Colonic mucosa (tissue), 4 donors: Measurements from ENCODE around the gene ANKRD11. TPM values are rescaled to one million over a fixed set of nuclear protein-coding genes. Genes with fewer than 3 reads are reported as not detected.

Source experiments
- DNase-seq: peaks from one replicate; pipeline ENCODE4 v3.0.0-alpha.2; 2020
- H3K27ac ChIP-seq: fragments of 200-600 bp; one replicate; pipeline ENCODE4 v1.8.0; 2021
- H3K27me3 ChIP-seq: fragments of 200-600 bp; one replicate; pipeline ENCODE4 v1.8.0; 2021
- H3K36me3 ChIP-seq: fragments of 200-600 bp; one replicate; pipeline ENCODE4 v1.8.0; 2021
- H3K4me1 ChIP-seq: fragments of 200-600 bp; one replicate; pipeline ENCODE4 v1.8.0; 2021; ENCODE audit warnings: mild to moderate bottlenecking
- H3K4me3 ChIP-seq: fragments of 200-600 bp; one replicate; pipeline ENCODE4 v1.8.0; 2021
- H3K9ac ChIP-seq, 2 donors: one replicate each; pipeline ENCODE4 v1.7.0; 2013; ENCODE audit warnings: control low read depth in 2 of 2, low read depth in 2 of 2, low read length in 2 of 2
- H3K9me3 ChIP-seq: fragments of 200-600 bp; one replicate; pipeline ENCODE4 v1.8.0; 2021
- CTCF ChIP-seq: fragments of 200-600 bp; IDR thresholded peaks from one replicate; pipeline ENCODE4 v1.8.0; 2022; ENCODE audit warnings: antibody characterized with exemption, mild to moderate bottlenecking
- intact Hi-C: fragments of 100-400 bp; cut with DNase I; formaldehyde crosslinking; loops from one replicate; pipeline ENCODE4 v1.14.1; 2022
- total RNA-seq, 2 donors: library from RNA; stranded (reverse); fragmentation: NEBNext Ultra II Directional in 1 of 2; extraction: Animal tissue kit (Norgen Biotek cat#: 25700) in 1 of 2; gene quantifications; one replicate each; pipeline ENCODE4 v1.2.1, GENCODE V29; 2021
- donor health status: healthy.
- donor health status: DM: no; HTN: no; CAD: no.
- donor health status: DM: no; HTN: no; CAD: no.

ANKRD11 gene
- total RNA-seq, 2 donors from 2014 or later = 69.4 to 129 TPM

GRCh38 chr16:89534252-89534756 lies 43.9 kb upstream of the ANKRD11 start:
- Histone ChIP-seq H3K4me3 (no peak overlapping the region), H3K9ac (no peak overlapping the region), H3K27ac (no peak overlapping the region), H3K27me3 (no peaks in the 10 kb centered on the region), H3K4me1 (no peaks in the 10 kb centered on the region), H3K9me3 (no peaks in the 10 kb centered on the region), H3K36me3 (no peaks in the 10 kb centered on the region)
- DNase-seq = no peak
- TF ChIP-seq CTCF = no peak
- intact Hi-C loops = no loop called here

- Histone ChIP-seq H3K4me3 (no peak overlapping the region), H3K4me1 (no peaks in the 10 kb centered on the region), H3K36me3 (no peaks in the 10 kb centered on the region), H3K9me3 (no peaks in the 10 kb centered on the region), H3K27me3 (no peaks in the 10 kb centered on the region), H3K9ac (no peak overlapping the region), H3K27ac (no peak overlapping the region)
- intact Hi-C loops = no loop called here
- no peak for DNase-seq
- no peak for TF ChIP-seq CTCF
Observed at GRCh38 chr16:89531821-89532526, 41.6 kb upstream of the ANKRD11 start.

- no peaks in the 10 kb centered on the region for H3K4me1 ChIP-seq
- H3K27me3 ChIP-seq = no peaks in the 10 kb centered on the region
- DNase-seq = no peak
- no peak overlapping the region for H3K4me3 ChIP-seq
- no peaks in the 10 kb centered on the region for H3K9me3 ChIP-seq
- H3K36me3 ChIP-seq = peaks cover 4% of the 10 kb centered on the region
- intact Hi-C loops = no loop called here
- no peak overlapping the region for H3K27ac ChIP-seq
- H3K9ac ChIP-seq = no peak overlapping the region
- no peak for TF ChIP-seq CTCF
Observed at GRCh38 chr16:89530401-89531381, 40.3 kb upstream of the ANKRD11 start.

- no peak for TF ChIP-seq CTCF
- no peak overlapping the region for H3K27ac ChIP-seq
- H3K4me3 ChIP-seq = no peak overlapping the region
- no peaks in the 10 kb centered on the region for H3K27me3 ChIP-seq
- H3K4me1 ChIP-seq = no peaks in the 10 kb centered on the region
- intact Hi-C loops = no loop called here
- no peaks in the 10 kb centered on the region for H3K9me3 ChIP-seq
- H3K36me3 ChIP-seq = peaks cover 4% of the 10 kb centered on the region
- no peak for DNase-seq
- no peak overlapping the region for H3K9ac ChIP-seq
Observed at GRCh38 chr16:89529097-89529496, 38.7 kb upstream of the ANKRD11 start.

GRCh38 chr16:89525146-89525913 lies 35.0 kb upstream of the ANKRD11 start:
- intact Hi-C loops = no loop called here
- DNase-seq = no peak
- Histone ChIP-seq H3K9me3 (no peaks in the 10 kb centered on the region), H3K27ac (no peak overlapping the region), H3K4me3 (no peak overlapping the region), H3K9ac (no peak overlapping the region), H3K27me3 (no peaks in the 10 kb centered on the region), H3K4me1 (no peaks in the 10 kb centered on the region), H3K36me3 (peaks cover 6% of the 10 kb centered on the region)
- TF ChIP-seq CTCF = no peak
